Measurements from ENCODE around the gene PKMYT1.
A peak's percentile ranks its signal among the peaks of the same experiment; 100 is the strongest.

Gene PKMYT1

DNA sequence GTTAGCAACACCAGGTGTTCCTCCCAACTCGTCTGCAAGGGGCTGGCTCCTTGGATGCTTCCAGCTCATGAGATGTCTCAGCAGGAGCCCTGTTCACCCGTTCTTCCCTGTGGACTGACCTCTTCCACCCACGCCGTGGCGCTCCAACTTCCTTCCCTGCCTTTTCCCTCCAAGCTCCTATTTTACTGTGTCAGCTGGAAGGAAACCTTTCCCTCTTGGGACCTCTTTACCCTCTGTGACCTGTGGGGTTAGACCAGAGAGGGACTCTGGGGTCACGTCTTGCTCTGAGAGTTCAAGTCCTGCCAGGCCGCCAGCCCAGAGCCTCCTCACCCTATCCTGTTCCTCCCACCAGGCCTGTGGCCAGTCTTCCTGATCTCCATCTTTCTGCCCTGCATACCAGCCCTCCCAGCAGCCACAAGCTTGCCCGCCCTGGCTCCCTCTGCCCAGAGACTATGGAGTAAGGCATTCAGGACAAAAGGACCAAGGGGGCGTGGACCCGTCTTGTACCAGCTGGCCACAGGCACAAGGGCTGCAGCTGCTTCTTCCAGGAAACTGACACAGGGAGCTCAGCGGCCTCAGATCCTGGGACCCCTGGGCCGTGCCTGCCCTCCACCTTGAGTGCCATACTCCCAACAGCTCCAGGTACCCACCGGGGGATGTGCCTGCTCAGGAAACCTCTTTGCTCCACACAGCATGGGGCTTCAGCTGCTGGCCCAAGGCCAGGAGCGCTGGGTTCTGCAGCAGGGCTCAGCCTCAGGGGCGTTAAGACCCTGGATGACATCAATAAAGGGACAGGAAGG is 8.1 kb downstream of the PKMYT1 start:
- in situ Hi-C loops (cut with HindIII; ENCODE audit: low sequenced_read_pairs): no loop called here
- no peak for DNase-seq (ENCODE audit: low read depth)
- TF ChIP-seq, protein P1, sequence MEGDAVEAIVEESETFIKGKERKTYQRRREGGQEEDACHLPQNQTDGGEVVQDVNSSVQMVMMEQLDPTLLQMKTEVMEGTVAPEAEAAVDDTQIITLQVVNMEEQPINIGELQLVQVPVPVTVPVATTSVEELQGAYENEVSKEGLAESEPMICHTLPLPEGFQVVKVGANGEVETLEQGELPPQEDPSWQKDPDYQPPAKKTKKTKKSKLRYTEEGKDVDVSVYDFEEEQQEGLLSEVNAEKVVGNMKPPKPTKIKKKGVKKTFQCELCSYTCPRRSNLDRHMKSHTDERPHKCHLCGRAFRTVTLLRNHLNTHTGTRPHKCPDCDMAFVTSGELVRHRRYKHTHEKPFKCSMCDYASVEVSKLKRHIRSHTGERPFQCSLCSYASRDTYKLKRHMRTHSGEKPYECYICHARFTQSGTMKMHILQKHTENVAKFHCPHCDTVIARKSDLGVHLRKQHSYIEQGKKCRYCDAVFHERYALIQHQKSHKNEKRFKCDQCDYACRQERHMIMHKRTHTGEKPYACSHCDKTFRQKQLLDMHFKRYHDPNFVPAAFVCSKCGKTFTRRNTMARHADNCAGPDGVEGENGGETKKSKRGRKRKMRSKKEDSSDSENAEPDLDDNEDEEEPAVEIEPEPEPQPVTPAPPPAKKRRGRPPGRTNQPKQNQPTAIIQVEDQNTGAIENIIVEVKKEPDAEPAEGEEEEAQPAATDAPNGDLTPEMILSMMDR (IDR thresholded peaks at IDR 0.05; ENCODE audit: low read depth, low read length, missing control alignments): no peak
- H3K4me3 ChIP-seq (ENCODE audit: low read depth, low read length): no peak overlapping the region

DNA sequence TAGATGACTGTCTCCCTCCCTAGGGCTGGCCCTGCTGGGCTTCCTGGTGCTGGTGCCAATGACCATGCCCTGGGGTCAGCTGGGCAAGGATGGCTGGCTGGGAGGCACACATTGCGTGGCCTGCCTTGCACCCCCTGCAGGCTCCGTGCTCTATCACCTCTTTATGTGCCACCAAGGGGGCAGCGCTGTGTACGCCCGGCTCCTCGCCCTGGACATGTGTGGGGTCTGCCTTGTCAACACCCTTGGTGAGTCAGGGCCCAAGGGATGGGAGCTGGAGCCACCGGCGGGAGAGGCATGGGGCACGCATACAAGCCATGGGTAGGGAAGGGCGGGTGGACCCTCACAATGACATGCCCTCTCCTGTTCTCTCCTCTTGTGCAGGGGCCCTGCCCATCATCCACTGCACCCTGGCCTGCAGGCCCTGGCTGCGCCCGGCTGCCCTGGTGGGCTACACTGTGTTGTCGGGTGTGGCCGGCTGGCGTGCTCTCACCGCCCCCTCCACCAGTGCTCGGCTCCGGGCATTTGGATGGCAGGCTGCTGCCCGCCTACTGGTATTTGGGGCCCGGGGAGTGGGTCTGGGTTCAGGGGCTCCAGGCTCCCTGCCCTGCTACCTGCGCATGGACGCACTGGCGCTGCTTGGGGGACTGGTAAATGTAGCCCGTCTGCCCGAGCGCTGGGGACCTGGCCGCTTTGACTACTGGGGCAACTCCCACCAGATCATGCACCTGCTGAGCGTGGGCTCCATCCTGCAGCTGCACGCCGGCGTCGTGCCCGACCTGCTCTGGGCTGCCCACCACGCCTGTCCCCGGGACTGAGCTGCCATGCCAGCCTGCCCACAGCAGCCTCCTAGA is 8.9 kb downstream of the PKMYT1 start:
- no peak overlapping the region for H3K4me3 ChIP-seq (ENCODE audit: low read depth, low read length)
- in situ Hi-C loops (cut with HindIII; ENCODE audit: low sequenced_read_pairs): no loop called here
- DNase-seq (ENCODE audit: low read depth): no peak
- TF ChIP-seq, protein P1 (IDR thresholded peaks at IDR 0.05; ENCODE audit: low read depth, low read length, missing control alignments): no peak

DNA sequence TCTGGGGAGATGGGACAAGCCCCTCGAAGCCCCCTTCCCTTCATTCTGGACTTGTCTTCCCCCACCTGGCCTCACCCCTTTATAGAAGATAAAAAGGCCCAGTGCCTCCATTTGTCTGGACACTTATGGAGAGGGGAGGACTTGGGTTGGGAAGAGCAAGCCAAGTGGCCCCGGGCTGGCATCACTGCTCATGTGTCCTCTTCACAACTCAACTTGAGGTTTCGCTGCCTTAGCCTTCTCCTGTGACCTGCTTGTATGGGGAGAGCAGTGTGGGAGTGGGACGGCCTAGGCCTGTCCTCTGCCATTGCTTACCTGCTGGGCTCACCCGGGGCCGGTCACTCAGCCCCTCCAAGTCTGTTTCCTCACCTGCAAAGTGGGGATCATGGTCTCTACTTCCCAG is 9.7 kb downstream of the PKMYT1 start:
- TF ChIP-seq, protein P1 (IDR thresholded peaks at IDR 0.05; ENCODE audit: low read depth, low read length, missing control alignments): no peak
- in situ Hi-C loops (cut with HindIII; ENCODE audit: low sequenced_read_pairs): no loop called here
- peak overlapping the region; percentile 42 for H3K4me3 ChIP-seq (ENCODE audit: low read depth, low read length)
- no peak for DNase-seq (ENCODE audit: low read depth)

DNA sequence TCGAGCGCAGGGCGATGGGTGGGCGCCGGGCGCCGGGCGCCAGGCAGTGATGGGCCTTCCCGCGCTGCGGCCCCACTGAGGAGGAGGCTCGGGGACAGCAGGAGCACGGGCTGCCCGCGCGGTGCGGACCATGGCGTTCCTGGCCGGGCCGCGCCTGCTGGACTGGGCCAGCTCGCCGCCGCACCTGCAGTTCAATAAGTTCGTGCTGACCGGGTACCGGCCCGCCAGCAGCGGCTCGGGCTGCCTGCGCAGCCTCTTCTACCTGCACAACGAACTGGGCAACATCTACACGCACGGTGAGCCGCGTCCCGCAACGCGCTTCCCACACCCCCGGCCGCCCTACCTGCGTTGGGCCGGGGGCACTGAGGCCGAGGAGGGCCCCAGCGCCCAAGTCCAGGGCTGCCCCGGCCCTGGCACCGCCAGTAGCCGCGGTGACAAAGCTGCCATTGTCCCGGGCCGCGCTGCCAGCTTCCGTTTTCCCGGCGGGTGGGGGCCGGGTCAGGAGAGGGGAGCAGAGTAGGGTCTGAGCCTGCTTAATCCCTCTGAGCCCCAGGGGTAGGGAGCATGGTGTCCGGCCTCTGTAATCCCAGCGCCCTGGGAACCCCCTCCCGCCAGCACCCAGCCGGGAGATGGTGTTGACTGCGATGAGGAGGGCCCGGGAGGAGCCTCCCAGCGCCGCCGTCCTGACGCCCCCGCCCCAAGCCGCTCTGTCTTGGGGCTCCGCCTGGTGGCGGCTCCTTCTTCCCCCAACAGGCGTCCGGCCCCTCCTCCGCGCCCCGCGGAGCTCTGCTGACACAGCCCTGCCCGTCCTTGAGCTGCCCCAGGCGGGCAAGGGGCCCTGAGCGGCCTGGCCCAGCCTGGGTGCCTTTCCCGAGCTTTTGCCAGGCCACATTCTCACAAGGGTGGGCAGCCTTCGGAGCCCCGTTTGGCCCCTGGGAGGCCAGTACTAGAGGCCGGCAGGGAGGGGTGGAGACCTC is 10.4 kb downstream of the PKMYT1 start:
- in situ Hi-C loops (cut with HindIII; ENCODE audit: low sequenced_read_pairs): no loop called here
- TF ChIP-seq, protein P1 (IDR thresholded peaks at IDR 0.05; ENCODE audit: low read depth, low read length, missing control alignments): peak; percentile 44
- peak overlapping the region; percentile 42 for H3K4me3 ChIP-seq (ENCODE audit: low read depth, low read length)
- DNase-seq (ENCODE audit: low read depth): no peak

DNA sequence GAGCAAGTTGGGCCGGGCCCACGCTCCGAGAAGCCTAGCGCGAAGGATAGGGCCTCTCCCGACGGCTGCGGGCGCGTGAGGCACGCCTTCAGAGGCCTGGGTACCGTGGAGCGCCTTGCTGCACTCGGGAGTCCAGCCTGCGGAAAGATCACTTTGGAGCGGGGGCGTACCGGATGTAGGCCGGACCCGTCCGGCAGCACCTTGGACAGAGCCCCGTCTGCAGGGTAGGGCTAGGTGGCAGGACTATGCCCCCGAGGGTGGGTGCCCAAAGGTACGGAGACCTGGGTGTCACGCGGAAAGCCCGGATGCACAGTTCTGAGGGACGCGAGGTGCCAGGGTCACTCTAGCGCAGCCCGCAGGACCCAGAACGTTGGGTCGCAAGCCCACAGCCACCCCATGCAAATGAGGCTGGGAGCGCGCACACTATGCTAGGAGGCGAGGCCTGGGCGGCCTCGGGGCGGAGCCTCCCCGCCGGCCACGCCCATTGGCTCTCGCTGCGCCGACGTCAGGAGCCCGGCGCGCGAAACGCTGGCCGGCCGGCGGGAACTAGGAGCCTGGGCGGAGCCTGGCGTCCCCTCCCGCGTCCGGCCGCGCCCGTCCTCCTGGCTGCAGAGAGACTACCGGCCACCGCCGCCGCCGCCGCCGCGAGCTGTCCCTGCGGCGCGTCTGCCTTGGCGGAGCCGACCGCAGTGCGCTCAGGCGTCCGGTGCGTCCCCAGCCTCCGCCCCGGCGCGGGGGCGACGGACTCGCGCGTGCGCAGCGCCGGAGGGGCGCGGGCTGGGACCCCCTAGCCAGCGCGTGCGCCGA is 11.3 kb downstream of the PKMYT1 start, which contains the start of gene PAQR4:
TSS of gene PAQR4 (plus strand) at position 611 of the 807 bp plus-strand sequence. CDS start 327 bp downstream, outside the sequence.
- TF ChIP-seq, protein P1 (IDR thresholded peaks at IDR 0.05; ENCODE audit: low read depth, low read length, missing control alignments): no peak
- in situ Hi-C loops (cut with HindIII; ENCODE audit: low sequenced_read_pairs): no loop called here
- DNase-seq (ENCODE audit: low read depth): peak; percentile 42
- H3K4me3 ChIP-seq (ENCODE audit: low read depth, low read length): peak within 1 kb of the TSS; percentile 42
